Activated gamma-delta T cell treated with anti-CD3 and anti-CD28 coated beads, Interleukin-2, amount 50 U/mL, for 16 hours (primary cell): ENCODE data around the gene HS3ST1.

Experiments used
- DNase-seq: peaks from one replicate; pipeline ENCODE4 v3.0.0-alpha.2; 2020; ENCODE audit warnings: low read depth

Gene HS3ST1

GRCh38 chr4:11431111-11431510 is 2.4 kb upstream of the HS3ST1 start:
- no peak for DNase-seq

GRCh38 chr4:11430536-11430935 is 1.8 kb upstream of the HS3ST1 start:
- DNase-seq: no peak

- DNase-seq: no peak
Observed at GRCh38 chr4:11429699-11430045, 978 bp upstream of the HS3ST1 start.

- no peak for DNase-seq
Observed at GRCh38 chr4:11428899-11429698, 405 bp upstream of the HS3ST1 start.

GRCh38 chr4:11427121-11427996 is 1.3 kb downstream of the HS3ST1 start:
- no peak for DNase-seq

- DNase-seq: no peak
Observed at GRCh38 chr4:11426731-11427120, 2.0 kb downstream of the HS3ST1 start.

GRCh38 chr4:11426003-11426402 is 2.7 kb downstream of the HS3ST1 start:
- no peak for DNase-seq

GRCh38 chr4:11424856-11425255 is 3.8 kb downstream of the HS3ST1 start:
- no peak for DNase-seq

GRCh38 chr4:11424000-11424399 is 4.7 kb downstream of the HS3ST1 start:
- DNase-seq: no peak

- DNase-seq: no peak
Observed at GRCh38 chr4:11423465-11423864, 5.2 kb downstream of the HS3ST1 start.

GRCh38 chr4:11421116-11421515 is 7.6 kb downstream of the HS3ST1 start:
- DNase-seq: no peak

- no peak for DNase-seq
Observed at GRCh38 chr4:11420327-11420726, 8.4 kb downstream of the HS3ST1 start.

- DNase-seq: no peak
Observed at GRCh38 chr4:11418610-11419009, 10.1 kb downstream of the HS3ST1 start.

GRCh38 chr4:11416767-11417113 is 12.0 kb downstream of the HS3ST1 start:
- DNase-seq: no peak

GRCh38 chr4:11416071-11416766 is 12.5 kb downstream of the HS3ST1 start:
- no peak for DNase-seq

GRCh38 chr4:11415409-11416070 is 13.2 kb downstream of the HS3ST1 start:
- DNase-seq: no peak

GRCh38 chr4:11412211-11412610 is 16.5 kb downstream of the HS3ST1 start:
- no peak for DNase-seq

- DNase-seq: no peak
Observed at GRCh38 chr4:11409632-11410031, 19.1 kb downstream of the HS3ST1 start.

GRCh38 chr4:11408233-11408967 is 20.3 kb downstream of the HS3ST1 start:
- no peak for DNase-seq

- no peak for DNase-seq
Observed at GRCh38 chr4:11407551-11407950, 21.1 kb downstream of the HS3ST1 start.

GRCh38 chr4:11404431-11404830 is 24.3 kb downstream of the HS3ST1 start:
- DNase-seq: no peak

- no peak for DNase-seq
Observed at GRCh38 chr4:11402192-11402591, 26.5 kb downstream of the HS3ST1 start.
